ENCODE results near the gene CDYL. TPM values are rescaled to one million over a fixed set of nuclear protein-coding genes. Genes with fewer than 3 reads are reported as not detected.
A peak's percentile ranks its signal among the peaks of the same experiment; 100 is the strongest.

Gene CDYL
- total RNA-seq, 6 experiments from 2014 or later, result 28.4 to 34.8 (median 33.8) TPM

- peaks cover 13% of the 10 kb centered on the region for H3K9me3 Mint-ChIP-seq
- H3K27me3 Mint-ChIP-seq (ENCODE audit: insufficient read depth), result no peaks in the 10 kb centered on the region
- H3K4me3 Mint-ChIP-seq, result no peak overlapping the region; the same call in 1 of the 2 replicates
- peaks cover 43% of the 10 kb centered on the region for H3K4me1 Mint-ChIP-seq (ENCODE audit: low read depth)
- H3K27ac Mint-ChIP-seq, result peak overlapping the region; percentile 39
- peaks cover 22% of the 10 kb centered on the region for H3K36me3 Mint-ChIP-seq (ENCODE audit: low read depth)
- TF ChIP-seq, protein P1, sequence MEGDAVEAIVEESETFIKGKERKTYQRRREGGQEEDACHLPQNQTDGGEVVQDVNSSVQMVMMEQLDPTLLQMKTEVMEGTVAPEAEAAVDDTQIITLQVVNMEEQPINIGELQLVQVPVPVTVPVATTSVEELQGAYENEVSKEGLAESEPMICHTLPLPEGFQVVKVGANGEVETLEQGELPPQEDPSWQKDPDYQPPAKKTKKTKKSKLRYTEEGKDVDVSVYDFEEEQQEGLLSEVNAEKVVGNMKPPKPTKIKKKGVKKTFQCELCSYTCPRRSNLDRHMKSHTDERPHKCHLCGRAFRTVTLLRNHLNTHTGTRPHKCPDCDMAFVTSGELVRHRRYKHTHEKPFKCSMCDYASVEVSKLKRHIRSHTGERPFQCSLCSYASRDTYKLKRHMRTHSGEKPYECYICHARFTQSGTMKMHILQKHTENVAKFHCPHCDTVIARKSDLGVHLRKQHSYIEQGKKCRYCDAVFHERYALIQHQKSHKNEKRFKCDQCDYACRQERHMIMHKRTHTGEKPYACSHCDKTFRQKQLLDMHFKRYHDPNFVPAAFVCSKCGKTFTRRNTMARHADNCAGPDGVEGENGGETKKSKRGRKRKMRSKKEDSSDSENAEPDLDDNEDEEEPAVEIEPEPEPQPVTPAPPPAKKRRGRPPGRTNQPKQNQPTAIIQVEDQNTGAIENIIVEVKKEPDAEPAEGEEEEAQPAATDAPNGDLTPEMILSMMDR (IDR thresholded peaks at IDR 0.05), result no peak
- DNase-seq, result peak; percentile 10
Measured at GRCh38 chr6:4870821-4871494, 94.8 kb downstream of the CDYL start.

- no peaks in the 10 kb centered on the region for H3K27me3 Mint-ChIP-seq (ENCODE audit: insufficient read depth)
- peaks cover 52% of the 10 kb centered on the region for H3K4me1 Mint-ChIP-seq (ENCODE audit: low read depth)
Measured at GRCh38 chr6:4871825-4872224, 95.6 kb downstream of the CDYL start.

GRCh38 chr6:4872841-4873240 lies 96.6 kb downstream of the CDYL start:
- DNase-seq, result no peak
- Mint-ChIP-seq H3K4me3 (no peak overlapping the region), H3K36me3 (ENCODE audit: low read depth) (peaks cover 4% of the 10 kb centered on the region), H3K27ac (no peak overlapping the region), H3K9me3 (peaks cover 5% of the 10 kb centered on the region), H3K4me1 (ENCODE audit: low read depth) (peaks cover 53% of the 10 kb centered on the region), H3K27me3 (ENCODE audit: insufficient read depth) (no peaks in the 10 kb centered on the region)
- TF ChIP-seq, protein P1 (IDR thresholded peaks at IDR 0.05), result no peak

More at GRCh38 chr6:4871825-4872224, 95.6 kb downstream of the CDYL start:
- no peak for DNase-seq
- Mint-ChIP-seq H3K4me3 (no peak overlapping the region), H3K27ac (0 out of 2 replicates have a peak overlapping the region, but pooled peaks have one; percentile 1), H3K9me3 (peaks cover 13% of the 10 kb centered on the region), H3K36me3 (ENCODE audit: low read depth) (peaks cover 14% of the 10 kb centered on the region)
- TF ChIP-seq, protein P1 (IDR thresholded peaks at IDR 0.05), result no peak

DNA sequence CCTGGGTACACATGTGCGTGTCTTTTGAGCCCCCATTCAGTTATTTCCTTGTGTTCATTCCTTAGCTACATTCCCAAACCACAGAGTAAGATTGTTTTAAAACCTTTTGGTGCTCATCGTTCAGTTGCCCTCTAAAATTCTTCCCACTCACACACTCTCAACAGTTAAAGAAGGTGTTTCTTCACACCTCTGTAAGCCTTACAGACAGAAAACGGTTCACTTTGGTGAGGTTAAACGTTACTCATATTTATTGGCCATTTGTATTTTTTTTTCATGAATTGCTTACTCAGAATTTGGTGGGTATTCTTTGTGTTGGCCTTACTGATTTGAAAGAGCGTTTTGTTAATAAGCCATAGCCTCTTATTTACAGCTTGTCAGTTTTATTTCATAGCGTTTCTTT lies 97.7 kb downstream of the CDYL start:
- Mint-ChIP-seq H3K4me1 (ENCODE audit: low read depth) (peaks cover 53% of the 10 kb centered on the region), H3K27me3 (ENCODE audit: insufficient read depth) (no peaks in the 10 kb centered on the region), H3K4me3 (no peak overlapping the region), H3K27ac (no peak overlapping the region), H3K9me3 (no peaks in the 10 kb centered on the region), H3K36me3 (ENCODE audit: low read depth) (no peaks in the 10 kb centered on the region)
- TF ChIP-seq, protein P1 (IDR thresholded peaks at IDR 0.05), result no peak
- no peak for DNase-seq

DNA sequence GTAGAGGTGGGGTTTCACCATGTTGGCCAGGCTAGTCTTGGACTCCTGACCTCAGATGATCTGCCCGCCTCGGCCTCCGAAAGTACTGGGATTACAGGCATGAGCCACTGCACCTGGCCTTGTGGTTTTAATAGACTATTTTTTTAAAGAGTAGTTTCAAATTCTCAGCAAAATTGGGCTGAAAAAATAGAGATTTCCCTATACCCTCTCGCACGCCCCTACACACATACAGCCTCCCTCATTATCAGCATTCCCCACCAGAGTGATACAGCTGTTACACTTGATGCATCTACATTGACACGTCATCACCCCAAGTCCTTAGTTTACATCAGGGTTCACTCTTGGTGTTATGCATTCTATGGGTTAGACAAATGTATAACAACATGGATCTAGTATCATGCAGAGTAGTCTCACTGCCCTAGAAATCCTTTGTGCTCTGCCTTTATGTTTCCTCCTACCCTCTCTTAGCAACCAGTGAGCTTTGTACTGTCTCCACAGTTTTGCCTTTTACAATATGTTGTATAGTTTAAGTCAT lies 103.6 kb downstream of the CDYL start:
- Mint-ChIP-seq H3K4me1 (ENCODE audit: low read depth) (peaks cover 29% of the 10 kb centered on the region), H3K36me3 (ENCODE audit: low read depth) (no peaks in the 10 kb centered on the region), H3K27ac (no peak overlapping the region), H3K4me3 (no peak overlapping the region), H3K27me3 (ENCODE audit: insufficient read depth) (no peaks in the 10 kb centered on the region), H3K9me3 (no peaks in the 10 kb centered on the region)
- DNase-seq, result no peak
- TF ChIP-seq, protein P1 (IDR thresholded peaks at IDR 0.05), result no peak

All from HFFc6 (cell line).